HG03432 (cell line): Measurements from ENCODE around the gene KLHL10.
"Not testable (repeated sequence)": the region's sequence is repeated elsewhere in the genome, so short reads cannot be mapped to it uniquely, and the experiment has no call there.

Experiments
- ATAC-seq: cut with Tn5 transposase; IDR thresholded peaks from one replicate; pipeline ENCODE4 v1.9.1; 2021; ENCODE audit warnings: mild to moderate bottlenecking, moderate library complexity; ENCODE audit not compliant: unreplicated experiment

KLHL10 gene

DNA sequence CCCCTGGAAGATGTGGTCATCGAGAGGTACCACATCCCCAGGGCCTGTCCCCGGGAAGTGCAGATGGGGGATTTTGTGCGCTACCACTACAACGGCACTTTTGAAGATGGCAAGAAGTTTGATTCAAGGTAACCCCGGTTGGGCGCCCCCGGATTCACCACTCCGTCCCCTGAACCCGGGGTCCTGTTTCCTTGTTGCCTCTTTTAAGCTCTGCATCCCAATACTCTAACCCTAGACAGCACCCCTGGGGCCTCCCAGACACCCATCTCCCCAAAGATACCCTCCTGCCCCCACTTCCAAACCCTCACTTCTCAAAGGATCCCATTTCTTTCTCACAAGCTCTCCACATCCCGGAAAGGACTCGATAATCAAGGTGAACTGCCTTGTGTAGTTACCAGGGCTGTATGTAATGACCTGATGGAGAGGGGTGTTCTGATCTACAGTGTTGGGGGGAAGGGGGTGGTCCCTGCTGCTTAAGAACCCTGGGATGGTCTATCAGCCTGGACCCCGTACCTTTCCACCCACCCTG lies 24.4 kb upstream of the KLHL10 start:
- ATAC-seq = no peak

DNA sequence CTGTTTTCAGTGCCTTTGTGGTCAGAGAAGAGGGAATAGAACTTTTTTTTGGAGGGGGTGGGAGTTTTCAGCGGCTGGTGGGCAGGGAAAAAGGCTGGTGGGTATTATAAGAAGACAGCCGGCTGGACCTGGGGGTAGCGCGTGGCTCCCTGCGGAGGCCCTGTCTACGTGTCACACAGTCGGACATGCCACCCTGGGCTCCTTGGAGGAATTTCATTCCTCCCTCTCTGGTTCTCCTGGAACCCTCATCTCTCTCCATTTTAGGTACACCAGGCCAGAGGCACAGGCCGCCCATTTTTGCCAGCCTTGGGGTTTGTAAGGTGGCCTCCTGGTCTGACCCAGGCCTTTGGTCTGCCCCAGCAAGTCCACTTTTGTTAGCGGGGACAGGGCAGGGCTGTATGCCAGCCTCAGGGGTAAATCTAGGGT lies 23.9 kb upstream of the KLHL10 start:
- ATAC-seq = no peak

DNA sequence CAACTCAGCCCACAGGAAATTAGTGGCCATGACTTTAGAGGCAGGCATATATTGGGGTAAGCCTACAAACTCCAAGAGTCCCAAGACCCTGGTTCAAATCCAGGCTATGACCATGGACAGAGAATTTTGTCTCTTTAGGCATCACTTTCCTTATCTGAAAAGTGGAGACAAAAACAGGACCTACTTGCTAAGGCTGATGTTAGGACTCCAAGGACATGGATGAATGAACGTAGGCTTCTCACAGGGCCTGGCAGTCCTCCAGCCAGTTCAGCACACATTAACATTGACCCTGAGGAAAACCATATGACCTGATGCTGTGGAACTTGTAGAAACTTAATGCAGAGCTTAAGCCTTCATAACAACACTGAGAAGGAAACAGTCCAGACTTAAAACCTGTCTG lies 23.4 kb upstream of the KLHL10 start:
- ATAC-seq = no peak

GRCh38 chr17:41816637-41817320 lies 20.8 kb upstream of the KLHL10 start:
- ATAC-seq = no peak

DNA sequence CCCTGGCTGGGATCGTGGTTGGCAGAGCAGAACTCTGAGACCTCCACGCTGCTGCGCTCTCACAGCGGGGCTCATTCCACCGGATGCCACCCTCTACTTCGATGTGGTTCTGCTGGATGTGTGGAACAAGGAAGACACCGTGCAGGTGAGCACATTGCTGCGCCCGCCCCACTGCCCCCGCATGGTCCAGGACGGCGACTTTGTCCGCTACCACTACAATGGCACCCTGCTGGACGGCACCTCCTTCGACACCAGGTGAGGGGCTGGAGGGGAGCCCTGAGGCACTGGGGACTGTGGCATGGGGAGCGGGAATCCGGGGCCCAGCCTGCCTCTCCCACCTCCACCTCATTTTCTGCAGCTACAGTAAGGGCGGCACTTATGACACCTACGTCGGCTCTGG lies 19.6 kb upstream of the KLHL10 start:
- ATAC-seq = no peak

DNA sequence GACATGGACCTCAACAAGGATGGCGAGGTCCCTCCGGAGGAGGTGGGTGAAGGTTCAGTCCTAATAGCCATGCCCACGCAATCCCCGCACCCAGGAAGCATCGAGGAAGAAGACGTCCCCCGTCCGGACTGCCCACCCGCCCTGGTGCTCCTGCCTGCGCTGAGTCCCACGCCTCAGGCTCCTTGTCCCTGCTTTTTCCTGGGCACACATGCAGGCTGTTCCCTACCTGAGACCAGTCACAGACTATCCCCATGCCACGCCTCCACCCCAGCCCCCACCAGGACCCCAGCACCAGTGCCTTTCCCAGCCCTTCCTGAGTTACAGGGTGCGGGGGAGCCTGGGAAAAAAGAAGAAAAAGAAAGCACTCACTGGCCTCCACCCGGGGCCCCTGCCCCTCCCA lies 15.8 kb upstream of the KLHL10 start:
- no peak for ATAC-seq

GRCh38 chr17:41822216-41823140 lies 15.1 kb upstream of the KLHL10 start:
- no peak for ATAC-seq

GRCh38 chr17:41823141-41823524 lies 14.5 kb upstream of the KLHL10 start:
- no peak for ATAC-seq

GRCh38 chr17:41823580-41823979 lies 14.0 kb upstream of the KLHL10 start:
- no peak for ATAC-seq

DNA sequence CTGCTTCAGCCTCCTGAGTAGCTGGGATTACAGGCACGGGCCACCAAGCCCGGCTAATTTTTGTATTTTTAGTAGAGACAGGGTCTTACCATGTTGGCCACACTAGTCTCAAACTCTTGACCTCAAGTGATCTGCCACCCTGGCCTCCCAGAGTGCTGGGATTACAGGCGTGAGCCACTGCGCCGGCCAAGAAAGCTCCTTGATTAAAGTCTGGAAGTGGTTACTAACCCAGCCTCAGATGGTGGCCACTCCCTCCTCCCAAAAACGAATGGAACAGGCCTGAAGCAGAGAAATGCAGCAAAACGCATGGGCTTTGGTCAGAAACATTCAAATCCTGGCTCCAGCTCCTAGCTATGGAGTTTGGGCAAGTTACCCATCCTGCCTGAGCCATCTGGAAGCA lies 13.5 kb upstream of the KLHL10 start:
- no peak for ATAC-seq

DNA sequence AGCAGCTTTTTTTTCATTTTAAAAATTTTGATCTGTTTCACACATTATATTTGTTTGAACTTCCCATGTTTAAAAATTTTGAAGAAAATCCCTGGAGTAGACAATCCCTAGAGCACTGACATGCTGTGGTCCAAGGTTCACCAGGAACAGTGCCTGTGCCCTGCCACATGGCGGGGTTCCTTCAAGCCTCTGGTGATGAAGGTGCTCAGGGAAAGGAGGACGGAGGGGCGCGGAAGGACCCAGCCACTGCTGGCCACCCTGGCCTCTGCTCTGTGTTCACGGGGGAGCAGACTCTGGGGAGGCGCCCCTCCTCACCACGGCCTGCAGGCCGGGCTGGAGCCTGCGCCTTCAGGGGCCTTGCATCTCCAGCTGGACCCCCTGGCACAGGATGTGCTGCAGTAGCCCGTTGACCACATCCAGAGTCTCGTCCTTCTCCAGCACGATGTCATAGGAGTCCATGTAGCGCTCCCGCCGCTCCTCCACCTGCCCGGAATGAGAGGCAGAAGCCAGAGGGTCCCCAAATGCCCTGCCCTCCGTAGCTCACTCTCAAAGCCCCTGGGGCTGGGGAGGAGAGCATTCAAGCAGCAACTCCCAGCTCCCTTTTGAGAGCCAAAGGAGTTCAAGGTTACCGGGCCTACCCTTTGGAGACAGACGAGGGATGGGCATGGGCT lies 12.3 kb upstream of the KLHL10 start:
- ATAC-seq = no peak

GRCh38 chr17:41829961-41830360 lies 7.7 kb upstream of the KLHL10 start:
- not testable (repeated sequence) for ATAC-seq

- peak; percentile 25 for ATAC-seq
Measured at GRCh38 chr17:41835214-41835799, 2.3 kb upstream of the KLHL10 start.

GRCh38 chr17:41835800-41836549 lies 1.6 kb upstream of the KLHL10 start, which contains the start of gene NT5C3B:
Gene NT5C3B, minus strand, starts transcription at chr17:41836232. Its CDS starts 39 bp downstream, at chr17:41836193.
- ATAC-seq = peak; percentile 69

DNA sequence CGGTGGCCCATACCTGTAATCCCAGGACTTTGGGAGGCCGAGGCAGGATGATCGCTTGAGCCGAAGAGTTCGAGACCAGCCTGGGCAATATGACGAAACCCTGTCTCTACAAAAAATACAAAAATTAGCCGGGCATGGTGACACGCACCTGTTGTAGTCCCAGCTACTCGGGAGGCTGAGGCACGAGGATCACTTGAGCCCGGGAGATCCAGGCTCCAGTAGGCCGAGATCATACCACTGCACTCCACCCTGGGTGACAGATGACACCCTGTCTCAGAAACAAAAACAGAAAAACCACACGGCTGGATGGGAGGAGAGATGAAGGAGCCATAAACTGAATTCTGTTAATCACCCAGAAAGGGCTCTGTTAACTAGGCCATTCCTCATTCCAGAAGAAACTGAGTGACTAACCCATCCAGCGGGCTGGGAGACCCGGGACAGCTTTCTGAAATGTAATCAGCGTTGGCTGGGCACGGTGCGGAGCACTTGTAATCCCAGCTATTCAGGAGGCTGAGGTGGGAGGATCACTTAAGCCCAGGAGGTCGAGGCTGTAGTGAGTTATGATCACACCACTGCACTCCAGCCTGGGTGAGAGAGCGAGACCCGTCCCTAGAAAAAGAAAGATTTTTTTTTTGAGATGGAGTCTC lies 952 bp upstream of the KLHL10 start:
- no peak for ATAC-seq

GRCh38 chr17:41839448-41839847 lies 1.8 kb downstream of the KLHL10 start:
- not testable (repeated sequence) for ATAC-seq

DNA sequence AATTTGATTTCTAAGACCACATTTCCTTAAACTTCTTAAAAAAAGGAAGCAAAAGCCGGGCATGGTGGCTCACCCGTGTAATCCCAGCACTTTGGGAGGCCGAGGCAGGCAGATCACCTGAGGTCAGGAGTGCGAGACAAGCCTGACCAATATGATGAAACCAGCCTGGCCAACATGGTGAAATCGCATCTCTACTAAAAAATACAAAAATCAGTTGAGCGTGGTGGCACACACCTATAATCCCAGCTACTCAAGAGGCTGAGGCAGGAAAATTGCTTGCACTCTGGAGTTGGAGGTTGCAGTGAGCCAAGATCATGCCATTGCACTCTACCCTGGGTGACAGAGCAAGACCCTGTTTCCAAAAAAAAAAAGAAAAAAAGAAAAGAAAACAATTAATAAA lies 3.2 kb downstream of the KLHL10 start:
- ATAC-seq = not testable (repeated sequence)

GRCh38 chr17:41844971-41845370 lies 7.3 kb downstream of the KLHL10 start:
- no peak for ATAC-seq

GRCh38 chr17:41848788-41849187 lies 11.2 kb downstream of the KLHL10 start:
- no peak for ATAC-seq
